K562 (cell line): ENCODE measurements around the gene TTN. TPM values are rescaled to one million over a fixed set of nuclear protein-coding genes. Genes with fewer than 3 reads are reported as not detected.

Source experiments
- ARID2 ChIP-seq: fragments of 450-650 bp; IDR thresholded peaks from 2 replicates; pipeline ENCODE4 v1.6.1; 2017; ENCODE audit warnings: antibody characterized with exemption, mild to moderate bottlenecking
- CCNT2 ChIP-seq: IDR thresholded peaks from 2 replicates; pipeline ENCODE4 v1.6.1; 2011; ENCODE audit warnings: borderline replicate concordance, low read depth, mild to moderate bottlenecking, moderate library complexity, mixed read lengths, low read length; ENCODE audit not compliant: insufficient read length; ENCODE audit errors: extremely low read depth
- DIDO1 ChIP-seq: fragments of 450-650 bp; IDR thresholded peaks from 2 replicates; pipeline ENCODE4 v1.6.1; 2016; ENCODE audit warnings: low read depth, missing biosample characterization, missing genetic modification characterization
- DMBX1 ChIP-seq: fragments of 250-450 bp; sonication (Bioruptor Pico); IDR thresholded peaks from 2 replicates; pipeline ENCODE4 v1.8.0; 2022; ENCODE audit warnings: inconsistent platforms, mild to moderate bottlenecking, moderate library complexity, borderline replicate concordance
- E2F3 ChIP-seq: fragments of 250-450 bp; sonication (Bioruptor Pico); IDR thresholded peaks from 2 replicates; pipeline ENCODE4 v1.4.0; 2020; ENCODE audit warnings: mild to moderate bottlenecking
- MITF ChIP-seq: IDR thresholded peaks from 2 replicates; pipeline ENCODE4 v1.6.1; 2014; ENCODE audit warnings: antibody characterized with exemption
- NR2C2 ChIP-seq, 2 experiments: fragments of 200-800 bp in 1 of 2; sonication (Bioruptor generic) in 1 of 2; sonication (generic) in 1 of 2; formaldehyde crosslinking in 1 of 2; IDR thresholded peaks; 2 replicates each; pipeline versions ENCODE4 v1.6.1 to v1.8.0; 2016 to 2022; ENCODE audit warnings: mild to moderate bottlenecking in 1 of 2, missing compliant biosample characterization in 1 of 2, missing genetic modification characterization in 1 of 2, missing genetic modification reagents in 1 of 2
- RB1 ChIP-seq: fragments of 450-650 bp; IDR thresholded peaks from 2 replicates; pipeline ENCODE4 v1.6.1; 2017; ENCODE audit warnings: low read depth, mild to moderate bottlenecking
- RCOR1 ChIP-seq, 2 experiments: IDR thresholded peaks; 2 replicates each; pipeline ENCODE4 v1.6.1; 2012; ENCODE audit warnings: low read depth in 2 of 2, low read length in 2 of 2, borderline replicate concordance in 1 of 2, improper control_type of control experiment in 1 of 2
- SUPT5H ChIP-seq: fragments of 450-650 bp; IDR thresholded peaks from 2 replicates; pipeline ENCODE4 v1.6.1; 2016
- TAL1 ChIP-seq: fragments of 450-650 bp; IDR thresholded peaks from 2 replicates; pipeline ENCODE4 v1.6.1; 2016; ENCODE audit warnings: mild to moderate bottlenecking
- XRCC5 ChIP-seq: fragments of 200-400 bp; formaldehyde crosslinking; IDR thresholded peaks from 2 replicates; pipeline ENCODE4 v1.6.1; 2017; ENCODE audit warnings: low read depth, mild to moderate bottlenecking, low read length
- ZNF274 ChIP-seq: IDR thresholded peaks from 2 replicates; pipeline ENCODE4 v1.6.1; 2011; ENCODE audit warnings: low read depth, mild to moderate bottlenecking, low read length, moderate library complexity, borderline replicate concordance
- ZNF277 ChIP-seq: fragments of 250-450 bp; sonication (Bioruptor Pico); IDR thresholded peaks from 2 replicates; pipeline ENCODE4 v1.8.0; 2022; ENCODE audit warnings: inconsistent platforms, mild to moderate bottlenecking, moderate library complexity, borderline replicate concordance
- ZNF445 ChIP-seq: fragments of 250-450 bp; sonication (Bioruptor Pico); IDR thresholded peaks from 2 replicates; pipeline ENCODE4 v1.4.0; 2020; ENCODE audit warnings: low read depth, mild to moderate bottlenecking, moderate library complexity
- ZNF586 ChIP-seq: fragments of 450-650 bp; formaldehyde crosslinking; conservative IDR thresholded peaks from 2 replicates; pipeline ENCODE4 v1.4.0; 2020; ENCODE audit warnings: mild to moderate bottlenecking, moderate library complexity
- ZNF609 ChIP-seq: sonication (generic); formaldehyde crosslinking; IDR thresholded peaks from 2 replicates; pipeline ENCODE4 v1.8.1; 2023; ENCODE audit warnings: missing genetic modification reagents, mild to moderate bottlenecking, borderline replicate concordance
- ZNF830 ChIP-seq: fragments of 250-450 bp; sonication (Bioruptor Pico); IDR thresholded peaks from 2 replicates; pipeline ENCODE4 v1.5.0; 2021; ENCODE audit warnings: mild to moderate bottlenecking
- polyA plus RNA-seq, 8 experiments: library from polyadenylated mRNA; depleted of rRNA in 4 of 8; stranded (reverse) in 5 of 8; unstranded in 3 of 8; fragments of >200 nt; fragmentation: Nextera tagmentation in 2 of 8; fragmentation: Illumina TruSeq in 1 of 8; extraction: Ambion mirVana in 2 of 8; extraction: Trizol in 1 of 8; gene quantifications; 2 replicates each; pipeline versions ENCODE4 v1.2.1 to v1.2.3, GENCODE V29; 2011 to 2014; ENCODE audit warnings: inconsistent platforms in 1 of 8, missing spikeins in 1 of 8
- total RNA-seq, 7 experiments: library from RNA; depleted of rRNA in 6 of 7; stranded (reverse); fragments of >200 nt in 6 of 7; fragmentation: Illumina TruSeq in 2 of 7; extraction: Trizol in 2 of 7; gene quantifications; 2 replicates each; pipeline versions ENCODE4 v1.2.1 to v1.2.3, GENCODE V29; 2011 to 2021; ENCODE audit warnings: low replicate concordance in 1 of 7

Gene TTN
- total and polyA plus RNA-seq, 9 of the 15 experiments (the other 6 are each of a cell fraction or from before 2014, with no cell fraction given), result under 0.01 to 0.20 (median 0.04) TPM; not detected in 1

GRCh38 chr2:178480227-178481181 is 326.7 kb downstream of the TTN start, which contains the start of gene PLEKHA3 (continued):
- TF ChIP-seq ZNF277 (CRISPR knock-in tag) (no peak), ZNF609 (0 out of 2 replicates have a peak, but pooled peaks have one; percentile 53), RCOR1 (IDR thresholded peaks at IDR 0.05; ENCODE audit: borderline replicate concordance in 1 of 2, low read depth in 2 of 2, low read length in 2 of 2) (peak in 1 of 2 experiments; percentile 77; a peak in 1 of 4 replicates), E2F3 (CRISPR knock-in tag) (no peak), ZNF830 (CRISPR knock-in tag) (no peak), RB1 (peak; percentile 80), XRCC5 (peak; percentile 87; the same call in 1 of the 2 replicates), CCNT2 (peak; percentile 92), SUPT5H (peak; percentile 77), ARID2 (no peak), NR2C2 (CRISPR knock-in tag; IDR thresholded peaks at IDR 0.05) (peak; percentile 50; the same call in 1 of the 2 replicates), NR2C2 (tag; IDR thresholded peaks at IDR 0.05) (peak; percentile 98), DIDO1 (tag) (no peak), ZNF586 (CRISPR knock-in tag) (no peak), DMBX1 (CRISPR knock-in tag) (peak; percentile 53; the same call in 1 of the 2 replicates), MITF (peak; percentile 13; the same call in 1 of the 2 replicates), ZNF274 (no peak), ZNF445 (no peak), TAL1 (no peak)
